NCI-H2171 (cell line): ENCODE results near the gene RANGAP1.
"Not testable (repeated sequence)": the region's sequence is repeated elsewhere in the genome, so short reads cannot be mapped to it uniquely, and the experiment has no call there.

Source experiments
- DNase-seq: peaks from one replicate; lab custom pipeline; 2025; lab: John Stamatoyannopoulos, UW

The RANGAP1 gene

DNA sequence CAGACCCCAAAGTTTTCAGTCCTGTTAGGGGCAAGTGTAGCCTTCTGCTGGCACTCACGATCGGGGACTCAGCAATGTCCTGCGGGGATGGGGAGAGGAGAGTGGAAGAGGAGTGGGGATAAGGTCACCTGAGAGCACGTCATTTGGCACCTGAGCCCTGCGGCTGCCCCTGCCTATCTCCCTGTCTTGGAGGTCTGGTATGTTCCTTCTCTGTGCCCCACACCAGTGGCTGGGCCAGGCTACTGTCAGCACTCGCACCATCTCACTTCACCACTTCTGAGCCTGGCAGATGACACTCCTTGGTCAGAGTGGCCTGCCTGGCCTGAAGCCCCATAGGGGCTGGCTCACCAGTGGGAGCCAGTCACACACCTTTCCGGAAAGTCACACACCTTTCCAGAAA lies 25.1 kb downstream of the RANGAP1 start:
- DNase-seq, result no peak

DNA sequence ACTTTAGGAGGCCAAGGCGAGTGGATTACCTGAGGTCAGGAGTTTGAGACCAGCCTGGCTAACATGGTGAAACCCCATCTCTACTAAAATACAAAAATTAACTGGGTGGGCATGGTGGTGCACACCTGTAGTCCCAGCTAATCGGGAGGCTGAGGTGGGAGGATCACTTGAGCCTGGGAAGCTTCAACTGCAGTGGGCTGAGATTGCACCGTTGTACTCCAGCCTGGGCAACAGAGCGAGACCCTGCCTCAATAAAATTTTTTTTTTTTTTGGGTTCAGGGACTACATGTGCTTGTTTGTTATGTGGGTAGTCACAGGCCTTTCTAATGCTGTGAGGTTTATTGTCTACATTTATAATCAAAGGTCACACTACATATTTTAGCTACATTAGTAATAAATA lies 26.2 kb downstream of the RANGAP1 start:
- not testable (repeated sequence) for DNase-seq

DNA sequence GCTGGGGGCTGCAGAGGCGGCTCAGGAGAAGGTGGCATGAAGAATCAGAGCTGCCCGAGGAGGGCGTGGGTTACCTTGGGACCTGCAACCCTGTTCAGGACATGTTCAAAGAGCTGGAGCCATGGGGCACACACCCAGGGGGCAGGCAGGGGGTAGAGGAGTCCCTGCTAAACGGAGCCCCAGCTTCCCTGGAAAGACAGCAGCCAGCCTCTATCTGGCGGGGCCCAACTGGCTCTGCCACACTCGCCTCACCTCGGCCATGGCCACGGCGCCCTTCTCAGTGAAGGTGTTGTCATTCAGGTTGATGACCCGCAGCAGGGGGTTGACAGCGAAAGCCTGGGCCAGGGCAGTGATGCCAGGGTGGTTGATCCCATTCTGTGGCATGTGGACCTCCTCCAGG lies 28.3 kb downstream of the RANGAP1 start:
- no peak for DNase-seq

DNA sequence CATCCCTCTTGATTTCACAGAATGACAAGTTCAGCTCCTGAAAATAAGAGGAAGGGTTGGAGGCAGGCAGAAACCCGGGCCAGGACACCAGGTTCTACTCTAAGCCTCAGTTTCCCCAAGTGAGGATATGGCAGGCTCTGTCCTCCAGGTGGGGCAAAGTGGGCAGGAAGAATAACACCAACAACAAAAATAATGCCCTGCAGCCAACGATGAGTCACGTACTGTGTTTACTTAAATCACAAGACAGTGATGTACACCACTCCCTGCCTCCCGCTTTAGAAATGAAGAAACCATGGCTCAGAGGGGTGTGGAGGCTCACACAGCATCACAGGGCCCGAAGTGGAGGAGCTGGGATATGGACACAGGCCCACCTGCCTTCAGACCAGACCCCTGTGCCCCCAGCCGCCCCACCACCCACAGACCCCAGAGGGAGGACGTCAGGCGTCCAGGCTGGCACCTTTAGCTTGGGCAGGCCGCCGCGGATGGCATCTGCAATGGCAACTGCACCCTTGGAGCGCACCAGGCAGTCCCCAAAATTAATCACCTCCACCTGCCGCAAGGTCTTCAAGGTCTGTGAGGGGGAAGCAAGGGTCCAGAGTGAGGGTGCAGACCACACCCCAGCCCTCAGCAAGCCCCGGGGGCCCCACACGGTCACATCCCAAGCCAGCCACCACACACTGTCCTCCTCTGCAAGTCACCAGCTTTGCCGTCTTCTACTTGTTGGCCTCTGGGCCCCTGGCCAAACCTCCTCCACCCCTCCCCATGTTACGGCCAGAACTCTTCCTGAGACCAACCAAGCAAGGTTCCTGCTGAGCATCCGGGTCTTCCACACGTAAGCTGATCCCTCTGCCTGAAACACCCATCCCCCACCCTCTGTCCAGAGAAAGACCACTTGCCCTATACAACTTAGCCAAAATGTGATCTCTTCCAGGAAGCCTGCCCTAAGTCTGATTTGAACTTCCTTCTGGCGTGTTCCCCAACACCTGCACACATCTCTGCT lies 29.4 kb downstream of the RANGAP1 start:
- DNase-seq, result no peak

DNA sequence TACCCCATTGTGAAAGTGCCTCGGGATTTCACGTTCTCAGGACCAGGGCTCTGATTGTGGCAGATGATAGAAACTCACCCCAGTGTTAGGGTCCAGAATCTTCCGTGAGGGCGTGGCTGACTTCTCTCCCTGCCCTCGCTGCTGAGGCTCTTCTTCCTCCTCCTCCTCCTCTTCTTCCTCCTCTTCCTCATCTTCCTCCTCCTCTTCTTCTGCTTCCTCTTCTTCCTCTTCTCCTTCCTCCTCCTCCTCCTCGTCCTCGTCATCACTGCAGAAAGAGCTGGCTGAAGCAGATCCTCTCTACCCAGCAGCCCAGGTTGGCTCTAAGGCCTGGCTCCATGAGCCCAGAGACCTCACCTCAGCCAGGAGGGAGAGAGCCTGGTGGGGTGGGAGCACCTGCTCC lies 31.8 kb downstream of the RANGAP1 start:
- DNase-seq, result no peak

DNA sequence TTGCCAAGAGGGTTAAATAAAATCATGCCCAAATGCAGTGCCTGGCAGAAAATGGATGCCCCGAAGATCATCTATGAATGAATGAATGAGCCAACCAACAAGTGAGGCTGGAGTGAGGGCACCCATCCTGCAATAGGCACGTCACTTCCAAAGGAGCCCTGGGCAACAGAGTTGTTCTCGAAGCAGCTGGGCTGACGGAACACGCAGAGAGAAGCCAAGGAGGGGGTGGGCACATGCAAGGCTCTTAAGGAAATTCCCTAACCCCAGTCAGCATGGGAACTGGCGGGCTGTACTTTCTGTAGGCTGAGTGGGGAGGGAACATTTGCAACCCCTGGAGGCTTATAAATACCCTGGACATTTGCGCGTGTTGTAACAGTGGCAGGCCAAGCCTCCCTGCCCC lies 33.6 kb downstream of the RANGAP1 start:
- DNase-seq, result no peak

DNA sequence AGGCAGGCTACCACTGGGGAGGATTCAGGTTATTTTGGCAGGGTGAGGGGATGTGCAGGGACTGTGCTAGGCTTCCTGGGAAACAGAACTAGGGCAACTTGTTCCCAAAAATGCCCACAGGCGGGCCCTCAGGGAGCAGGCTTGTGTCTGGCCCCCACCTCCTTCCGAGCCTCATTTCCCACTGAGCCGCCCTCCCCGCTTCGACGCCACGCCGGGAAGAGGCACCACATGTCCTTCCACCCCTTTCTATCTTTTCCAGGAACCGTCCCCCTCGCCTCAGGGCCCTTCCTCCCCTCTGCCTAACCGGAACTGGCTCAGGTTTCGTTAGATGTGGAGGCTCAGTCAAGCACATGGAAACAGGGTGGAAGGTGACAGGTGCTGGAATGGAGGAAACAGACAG lies 35.9 kb downstream of the RANGAP1 start:
- no peak for DNase-seq

DNA sequence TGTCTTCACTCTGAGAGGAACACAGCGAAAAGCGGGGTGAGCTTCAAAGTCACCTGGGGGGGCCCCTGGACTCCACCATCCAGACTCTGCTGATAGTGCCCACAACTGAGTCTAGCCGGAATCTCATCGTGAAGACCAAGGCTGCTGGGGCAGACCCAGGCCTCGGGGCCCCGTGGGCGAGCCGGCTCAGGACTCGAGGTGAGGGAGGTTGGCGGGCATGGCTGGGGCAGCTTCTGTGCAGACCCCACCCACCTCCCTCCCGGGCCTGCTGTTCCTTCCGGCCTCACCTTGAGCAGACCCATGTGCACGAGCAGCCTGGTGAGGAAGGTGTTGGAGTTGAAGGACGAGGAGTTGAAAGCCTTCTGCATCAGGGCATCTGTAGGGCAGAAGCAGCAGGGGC lies 36.5 kb downstream of the RANGAP1 start:
- no peak for DNase-seq

DNA sequence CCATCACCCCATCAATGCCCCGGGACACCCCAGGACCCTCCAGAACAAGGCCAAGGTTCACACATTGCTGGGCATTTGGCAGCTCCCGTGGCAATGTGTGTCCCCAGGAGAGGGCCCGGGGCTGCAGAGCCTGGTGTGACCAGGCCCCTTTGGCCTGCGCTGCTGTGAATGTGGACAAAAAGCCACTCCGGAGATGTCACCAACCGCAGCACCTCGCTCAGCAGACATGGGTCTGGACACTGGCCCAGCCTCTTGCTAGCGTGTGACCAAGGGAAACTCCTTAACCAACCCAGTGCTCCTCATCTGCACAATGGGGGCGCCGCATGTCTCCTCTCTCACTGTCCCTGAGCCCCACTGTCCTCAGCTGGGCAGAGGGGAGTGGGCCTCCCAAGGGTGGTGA lies 37.2 kb downstream of the RANGAP1 start:
- no peak for DNase-seq

DNA sequence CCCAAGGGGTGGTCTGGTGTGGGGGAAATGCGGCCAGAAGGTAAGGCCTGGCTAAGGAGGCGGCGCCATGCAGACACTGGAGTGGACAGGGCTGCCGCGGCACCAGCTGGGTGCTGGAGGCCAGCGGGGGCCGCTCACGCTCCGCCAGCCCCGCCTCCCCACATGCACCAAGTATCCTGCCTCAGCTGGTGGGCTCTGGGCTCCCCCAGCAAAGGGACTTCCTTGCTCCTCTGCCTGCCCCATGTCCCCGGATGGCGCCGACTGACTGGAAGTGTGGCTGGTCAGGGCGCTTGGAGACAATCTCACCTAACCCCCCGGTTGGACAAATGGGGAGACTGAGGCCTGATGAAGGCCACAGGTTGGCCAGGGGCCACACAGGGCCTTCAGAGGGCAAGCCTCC lies 37.7 kb downstream of the RANGAP1 start:
- no peak for DNase-seq

DNA sequence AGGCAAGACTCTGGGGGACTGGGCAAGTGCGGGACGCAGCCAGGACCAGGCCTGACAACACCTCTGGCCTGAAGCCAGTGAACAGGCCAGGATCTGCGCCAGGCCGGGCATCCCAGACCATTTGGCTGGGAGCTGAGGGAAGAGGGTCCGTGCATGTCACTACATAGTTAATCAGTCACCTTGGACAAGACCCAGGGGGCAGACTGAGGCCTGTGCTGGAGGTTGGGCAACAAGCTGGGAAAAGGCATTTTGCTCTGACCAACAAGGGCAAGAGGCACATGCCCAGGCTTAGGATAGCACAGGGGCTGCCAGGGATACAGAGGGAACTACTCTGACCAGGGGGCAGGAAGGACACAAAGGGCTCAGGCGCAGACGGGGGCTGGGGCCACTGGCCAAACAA lies 38.3 kb downstream of the RANGAP1 start:
- no peak for DNase-seq

DNA sequence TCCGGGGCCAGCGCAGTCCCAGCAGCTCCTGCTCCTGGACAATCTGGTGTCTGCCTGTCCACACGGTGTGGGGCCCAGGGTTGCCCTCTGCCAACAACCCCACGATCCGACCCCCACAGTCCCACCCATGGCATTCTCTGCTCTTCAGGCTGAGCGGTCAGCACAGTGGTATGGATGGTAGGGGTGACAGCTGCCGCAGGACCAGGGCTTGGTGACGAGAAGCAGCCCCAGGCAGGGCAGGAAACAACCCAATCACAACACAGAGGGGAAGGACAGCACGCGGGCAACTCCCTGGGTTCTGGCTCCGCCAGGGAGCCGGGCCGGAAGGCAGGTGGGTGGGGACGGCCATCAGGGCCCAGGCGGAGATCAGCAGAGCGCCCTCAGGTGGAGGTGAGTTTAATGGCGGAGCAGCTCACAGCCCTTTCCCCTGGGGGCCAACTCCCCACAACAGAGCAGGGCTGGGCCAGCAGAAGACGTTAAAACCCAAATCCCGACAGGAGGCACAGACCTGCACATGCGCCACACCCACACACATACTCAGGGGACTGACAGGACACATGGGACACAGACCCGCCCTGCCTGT lies 40.0 kb downstream of the RANGAP1 start:
- DNase-seq, result no peak

DNA sequence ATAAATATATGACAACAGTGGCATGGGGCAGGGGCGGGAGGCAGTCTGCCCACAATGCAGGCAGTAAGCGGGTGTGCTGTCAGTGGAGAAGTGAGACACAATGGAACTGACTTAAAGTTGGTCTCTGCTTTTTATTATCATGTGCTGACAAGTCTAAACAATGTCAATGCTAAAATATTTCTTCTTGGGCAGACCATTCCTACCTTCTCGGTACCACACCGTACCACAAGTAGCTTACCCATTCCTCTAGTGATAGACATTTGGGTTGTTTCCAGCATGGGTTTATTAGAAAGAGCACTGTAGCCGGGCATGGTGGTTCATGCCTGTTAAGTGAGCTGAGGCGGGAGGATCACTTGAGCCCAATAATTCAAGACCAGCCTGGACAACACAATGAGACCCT lies 42.6 kb downstream of the RANGAP1 start:
- no peak for DNase-seq

DNA sequence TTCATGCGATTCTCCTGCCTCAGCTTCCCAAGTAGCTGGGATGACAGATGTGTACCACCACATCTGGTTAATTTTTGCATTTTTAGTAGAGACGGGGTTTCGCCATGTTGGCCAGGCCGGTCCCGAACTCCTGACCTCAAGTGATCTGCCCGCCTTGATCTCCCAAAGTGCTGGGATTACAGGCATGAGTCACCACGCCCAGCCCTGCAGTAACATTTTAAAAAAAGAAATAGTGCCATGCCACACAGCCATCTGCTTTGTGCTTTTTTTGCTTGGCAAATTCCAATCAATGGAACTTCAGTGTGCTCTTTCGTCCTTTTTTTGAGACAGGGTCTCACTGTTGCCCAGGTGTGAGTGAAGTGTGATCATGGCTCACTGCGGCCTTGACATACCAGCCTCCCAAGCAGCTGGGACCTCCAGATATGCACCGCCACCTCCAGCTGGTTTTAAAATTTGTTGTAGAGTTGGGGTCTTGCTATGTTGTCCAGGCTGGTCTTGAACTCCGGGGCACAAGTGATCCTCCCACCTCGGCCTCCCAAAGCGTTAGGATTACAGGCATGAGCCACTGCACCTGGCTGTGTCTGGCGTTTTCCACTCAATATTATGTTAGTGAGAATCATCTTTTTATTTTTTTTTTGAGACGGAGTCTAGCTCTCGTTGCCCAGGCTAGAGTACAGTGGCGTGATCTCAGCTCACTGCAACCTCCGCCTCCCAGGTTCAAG lies 43.4 kb downstream of the RANGAP1 start:
- DNase-seq, result no peak

DNA sequence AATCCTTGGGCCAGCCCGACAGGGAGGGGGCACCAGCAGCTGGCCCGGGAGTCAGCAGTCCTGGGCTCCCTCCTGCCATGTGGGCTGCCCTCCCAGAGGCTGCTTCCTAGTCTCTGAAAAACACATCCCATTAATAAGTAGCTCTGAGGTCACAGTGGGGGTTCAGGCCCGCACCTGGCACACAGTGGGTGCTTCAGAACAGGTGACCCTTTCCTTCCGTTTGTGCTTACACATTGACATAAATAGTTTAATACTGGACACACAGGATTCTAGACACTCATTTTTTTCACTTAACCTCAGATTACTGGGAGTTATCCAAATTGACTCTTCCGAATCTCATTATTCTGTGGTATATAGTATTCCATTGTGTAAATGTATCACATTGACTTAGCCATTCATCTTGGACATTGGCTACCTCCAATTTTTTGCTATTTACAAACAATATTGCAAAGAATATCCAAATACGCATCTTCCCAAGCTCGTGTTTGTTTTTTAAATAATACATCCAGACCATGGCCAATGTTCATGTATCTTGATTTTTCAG lies 44.8 kb downstream of the RANGAP1 start:
- no peak for DNase-seq

DNA sequence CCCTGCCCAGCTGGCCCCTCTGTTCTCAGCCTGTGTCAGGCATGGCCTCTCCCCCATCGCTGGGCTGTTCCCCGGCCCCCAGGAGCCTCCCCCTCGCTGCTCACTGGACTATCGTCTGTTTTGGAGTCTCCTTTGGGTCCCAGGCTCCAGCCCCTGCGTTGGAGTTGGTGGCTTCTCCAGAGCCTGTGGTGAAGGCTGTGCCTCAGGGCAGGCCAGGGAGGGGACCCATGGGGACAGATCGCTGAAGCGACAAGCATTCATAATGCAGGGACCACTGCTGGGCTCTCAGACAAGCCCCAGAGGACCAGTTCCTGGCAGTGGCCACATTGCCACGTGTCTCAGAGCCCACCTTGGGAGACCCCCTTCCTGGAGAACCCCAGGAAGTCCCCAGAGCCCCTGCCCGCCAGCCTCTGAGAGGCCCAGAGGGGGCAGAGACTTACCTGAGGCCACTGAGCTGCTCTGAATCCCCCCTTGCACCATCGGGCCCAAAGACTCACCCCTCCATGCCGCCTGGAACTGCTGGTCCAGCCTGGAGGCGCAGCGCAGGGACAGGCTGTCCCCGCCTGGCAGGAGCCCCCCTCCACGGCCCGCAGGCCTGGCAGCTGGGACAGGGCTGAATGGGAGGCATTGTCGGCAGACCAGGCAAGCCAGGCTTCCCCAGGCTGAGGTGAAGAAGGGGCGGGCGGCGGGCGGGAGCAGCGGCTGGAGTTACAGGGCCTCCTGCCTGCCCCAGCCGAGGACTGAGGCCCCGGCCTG lies 45.4 kb downstream of the RANGAP1 start, which contains the start of gene CHADL:
Gene CHADL, minus strand, starts transcription at position 555 of the 756 bp plus-strand sequence. Its CDS starts 50 bp downstream, at position 505.
- no peak for DNase-seq

DNA sequence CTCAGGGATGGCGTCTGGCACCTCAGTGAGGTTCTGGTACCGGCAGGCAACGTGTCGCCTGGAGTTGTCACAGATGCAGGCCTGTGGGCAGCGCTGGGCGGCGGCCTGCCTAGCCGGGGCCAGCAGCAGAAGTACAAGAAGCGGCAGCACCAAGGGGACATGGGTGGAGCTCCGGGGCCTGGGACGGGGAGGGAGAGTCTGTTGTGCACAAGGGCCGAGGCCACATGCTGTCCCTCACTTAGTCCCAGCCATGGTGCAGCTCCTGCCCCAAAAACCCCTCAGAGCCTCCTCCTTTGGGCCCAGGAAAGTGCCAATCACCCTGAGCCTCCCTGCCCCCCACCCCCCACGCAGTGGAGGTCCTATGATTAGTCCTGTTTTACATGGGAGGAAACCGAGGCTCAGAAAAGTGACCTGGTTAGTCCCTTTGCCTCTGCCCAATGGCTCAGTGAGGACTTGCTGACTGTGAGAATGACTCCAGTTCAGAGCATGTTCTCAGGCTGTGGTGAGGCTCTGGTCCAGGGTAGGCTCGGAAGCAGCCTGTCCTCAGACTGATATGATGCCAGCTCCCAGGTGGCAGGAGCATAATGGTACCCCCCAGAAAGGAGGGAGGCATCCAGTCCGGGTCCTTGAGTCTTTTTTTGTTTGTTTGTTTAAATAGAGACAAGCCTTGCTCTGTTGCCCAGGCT lies 46.4 kb downstream of the RANGAP1 start:
- no peak for DNase-seq

DNA sequence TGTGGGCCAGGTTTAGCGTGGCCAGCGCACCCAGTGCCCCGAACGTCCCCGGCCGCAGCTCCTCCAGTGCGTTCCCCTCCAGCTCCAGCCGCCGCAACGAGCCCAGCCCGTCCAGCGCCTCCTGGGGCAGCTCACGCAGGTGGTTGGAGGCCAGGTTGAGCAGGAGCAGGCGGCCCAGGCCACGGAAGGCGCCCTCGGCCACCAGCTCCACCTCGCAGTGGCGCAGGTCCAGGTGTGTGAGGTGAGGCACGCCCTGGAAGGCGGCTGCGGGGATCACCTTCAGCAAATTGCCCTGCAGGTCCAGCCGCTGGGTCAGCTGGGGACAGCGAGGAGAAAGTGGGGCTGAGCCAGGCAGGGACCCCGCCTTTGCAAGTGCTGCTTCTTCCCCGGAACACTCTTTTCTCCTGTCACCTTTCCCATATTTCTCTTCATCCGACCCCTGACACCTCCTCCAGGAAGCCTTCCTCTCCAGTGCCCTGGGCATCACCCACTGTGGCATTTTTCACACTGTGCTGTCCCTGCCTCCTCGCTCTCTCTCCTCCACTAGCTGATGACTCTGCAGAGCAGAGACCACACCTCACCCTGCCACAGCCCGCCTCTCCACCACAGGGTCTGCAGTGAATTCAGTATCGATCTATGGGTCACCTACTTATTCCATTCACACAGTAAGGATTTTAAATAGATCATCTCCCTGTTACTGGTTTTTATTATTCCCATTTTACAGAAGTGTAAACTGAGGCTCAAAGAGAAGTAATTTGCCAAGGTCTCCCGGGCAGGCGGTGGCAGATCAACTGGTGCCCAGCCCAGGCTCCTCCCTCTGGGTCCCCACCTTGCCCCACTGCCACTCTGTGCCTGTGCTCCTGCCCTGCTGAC lies 47.2 kb downstream of the RANGAP1 start:
- no peak for DNase-seq

DNA sequence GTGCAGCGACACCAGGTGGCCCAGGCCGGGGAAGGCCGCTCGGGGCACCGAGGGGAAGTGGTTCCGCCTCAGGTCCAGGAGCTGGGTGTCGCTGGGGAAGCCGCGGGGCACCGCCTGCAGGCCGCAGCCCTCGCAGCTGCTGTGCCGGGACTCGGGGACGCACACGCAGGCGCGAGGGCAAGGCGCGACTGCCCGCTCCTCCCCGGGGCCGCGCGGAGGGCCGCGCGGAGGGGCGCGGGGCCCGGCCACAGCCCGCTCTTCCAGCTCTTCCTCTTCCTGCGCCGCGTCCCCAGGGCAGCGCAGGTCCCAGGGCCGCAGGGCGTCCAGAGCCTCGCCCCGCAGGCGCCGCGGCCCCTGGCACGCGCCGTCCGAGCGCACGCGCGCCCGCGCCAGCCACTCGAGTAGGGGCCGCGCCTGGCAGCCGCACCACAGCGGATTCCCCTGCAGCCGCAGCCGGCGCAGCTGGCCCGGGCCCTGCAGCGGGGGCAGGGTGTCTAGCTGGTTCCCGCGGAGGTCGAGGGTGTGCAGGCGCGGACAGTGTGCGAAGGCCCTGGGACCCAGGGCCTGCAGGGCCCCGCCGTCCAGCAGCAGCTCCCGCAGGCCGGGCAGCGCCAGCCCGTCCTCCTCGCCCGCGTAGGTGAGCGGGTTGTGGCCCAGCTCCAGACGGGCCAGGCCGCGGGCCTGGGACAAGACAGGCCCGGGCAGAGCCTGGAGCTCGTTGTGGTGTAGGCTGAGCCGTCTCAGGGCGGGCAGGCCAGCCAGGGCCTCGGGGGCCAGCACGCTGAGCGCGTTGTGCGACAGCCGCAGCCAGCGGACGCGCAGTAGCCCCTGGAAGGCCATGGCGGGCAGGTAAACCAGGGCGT lies 48.0 kb downstream of the RANGAP1 start:
- DNase-seq, result peak; percentile 65
